GM18873 (cell line): Measurements from ENCODE around the gene CACNG8.

Experiments used
- ATAC-seq: cut with Tn5 transposase; IDR thresholded peaks from one replicate; pipeline ENCODE4 v1.9.1; 2021; ENCODE audit warnings: mild to moderate bottlenecking, moderate library complexity, moderate number of reproducible peaks; ENCODE audit not compliant: unreplicated experiment, low FRiP score

CACNG8 gene

DNA sequence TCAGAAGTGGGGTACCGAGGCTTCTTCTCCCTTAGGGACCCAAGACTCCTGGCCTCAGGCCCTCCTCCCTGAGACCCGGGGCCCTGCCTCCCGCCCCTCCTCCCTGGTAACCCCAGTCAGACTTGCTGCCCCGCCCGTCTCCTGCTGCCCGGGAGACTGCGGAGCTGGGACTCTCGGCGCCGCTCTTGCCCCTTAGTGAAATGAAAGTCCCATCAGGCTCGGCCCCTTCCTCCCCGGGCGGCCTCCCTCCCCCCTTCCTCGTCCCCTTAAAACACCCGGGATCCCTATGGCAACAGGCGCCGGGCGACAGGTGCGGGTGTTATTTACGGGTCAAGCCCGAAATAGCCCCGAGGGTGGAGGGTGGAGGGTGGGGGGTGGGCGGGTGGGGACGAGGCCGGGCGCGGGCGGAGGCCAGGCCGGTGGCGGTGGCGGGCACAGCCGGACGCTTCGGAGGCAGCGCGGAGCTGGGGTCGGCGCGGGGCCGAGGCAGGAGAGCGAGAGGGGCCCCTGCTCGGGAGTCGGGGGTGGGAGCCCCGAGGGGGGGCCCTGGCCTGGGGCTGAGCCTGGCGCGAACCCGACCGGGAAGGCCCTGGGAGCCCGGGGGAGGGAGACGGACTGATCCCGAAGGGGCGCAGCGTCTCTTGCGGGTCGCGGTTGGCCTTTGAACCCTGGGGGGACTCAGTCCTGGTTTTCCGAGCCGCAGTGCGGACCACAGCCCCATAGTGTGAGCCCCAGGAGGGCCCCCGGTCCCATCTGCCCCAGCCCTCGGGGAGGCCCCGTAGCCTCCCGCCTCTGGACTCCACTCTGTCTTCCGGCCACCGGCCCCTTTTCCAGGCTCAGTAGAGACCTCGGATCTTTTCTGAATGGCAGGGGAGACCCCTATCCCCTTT is 28.7 kb downstream of the CACNG8 start, which contains the start of gene CACNG6:
Gene CACNG6 (plus strand): TSS at position 414 of the 890 bp plus-strand sequence. CDS start 1,241 bp downstream, outside the sequence.
- no peak for ATAC-seq

DNA sequence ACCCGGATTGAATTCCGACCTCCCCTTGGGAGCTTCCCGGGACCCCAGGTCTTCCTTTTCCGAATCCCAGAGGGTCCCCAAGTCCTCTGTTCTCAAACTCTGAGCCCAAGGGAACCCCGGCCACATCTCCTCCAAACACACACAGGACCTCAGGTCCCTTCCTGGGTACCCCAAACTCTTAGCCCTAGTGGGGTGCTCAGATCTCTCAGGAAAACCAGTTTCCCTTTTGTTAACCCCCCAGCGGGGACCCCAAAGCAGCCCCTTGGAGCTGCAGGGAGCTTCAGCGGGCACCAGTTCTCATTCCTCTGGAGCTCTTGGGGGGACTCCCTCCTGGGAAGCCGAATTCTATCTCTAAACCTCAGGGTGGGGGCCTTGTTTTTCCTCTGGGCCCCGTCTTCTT is 29.5 kb downstream of the CACNG8 start:
- ATAC-seq: no peak

DNA sequence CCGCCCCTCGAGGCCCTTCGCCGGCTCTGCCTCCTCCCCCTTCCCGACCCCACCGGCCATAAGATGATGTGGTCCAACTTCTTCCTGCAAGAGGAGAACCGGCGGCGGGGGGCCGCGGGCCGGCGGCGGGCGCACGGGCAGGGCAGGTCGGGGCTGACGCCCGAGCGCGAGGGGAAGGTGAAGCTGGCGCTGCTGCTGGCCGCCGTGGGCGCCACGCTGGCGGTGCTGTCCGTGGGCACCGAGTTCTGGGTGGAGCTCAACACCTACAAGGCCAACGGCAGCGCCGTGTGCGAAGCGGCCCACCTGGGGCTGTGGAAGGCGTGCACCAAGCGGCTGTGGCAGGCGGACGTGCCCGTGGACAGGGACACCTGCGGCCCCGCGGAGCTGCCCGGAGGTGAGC is 30.1 kb downstream of the CACNG8 start:
- ATAC-seq: no peak

DNA sequence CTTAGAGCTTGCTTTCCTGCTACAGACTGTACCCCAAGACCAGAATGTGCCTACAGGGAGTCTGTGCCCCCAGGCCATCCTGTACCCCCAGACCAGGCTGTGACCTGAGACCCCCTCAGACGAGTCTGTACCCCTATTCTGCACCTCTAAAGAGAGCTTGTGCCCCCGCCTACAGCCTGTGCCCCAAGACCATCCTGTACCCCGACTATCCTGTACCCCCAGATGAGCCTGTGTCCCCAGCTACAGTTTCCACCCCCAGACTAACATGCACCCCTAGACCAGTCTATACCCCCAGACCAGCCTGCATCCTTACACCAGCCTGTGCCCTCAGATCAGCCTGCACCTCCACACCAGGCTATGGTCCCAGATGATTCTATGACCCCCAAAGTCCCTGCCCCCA is 30.7 kb downstream of the CACNG8 start:
- no peak for ATAC-seq

DNA sequence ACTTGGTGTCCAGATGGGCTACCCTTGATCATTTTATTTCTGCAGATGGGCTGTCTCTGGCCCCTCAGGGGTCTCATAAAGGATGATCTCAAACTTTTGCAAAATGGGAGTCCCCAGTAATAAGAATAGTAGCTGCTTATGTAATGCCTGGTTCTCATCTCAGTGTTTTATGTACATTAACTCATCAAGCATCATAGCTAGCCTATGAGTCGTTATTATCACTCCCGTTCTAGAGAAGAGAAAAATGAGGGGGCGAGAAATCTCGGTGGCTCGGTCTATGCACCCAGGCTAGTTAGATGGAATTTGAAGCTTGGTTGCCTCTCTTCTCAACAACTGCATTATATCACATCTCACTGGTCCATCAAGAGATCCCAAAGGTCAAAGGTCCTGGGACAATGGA is 32.1 kb downstream of the CACNG8 start:
- ATAC-seq: no peak

DNA sequence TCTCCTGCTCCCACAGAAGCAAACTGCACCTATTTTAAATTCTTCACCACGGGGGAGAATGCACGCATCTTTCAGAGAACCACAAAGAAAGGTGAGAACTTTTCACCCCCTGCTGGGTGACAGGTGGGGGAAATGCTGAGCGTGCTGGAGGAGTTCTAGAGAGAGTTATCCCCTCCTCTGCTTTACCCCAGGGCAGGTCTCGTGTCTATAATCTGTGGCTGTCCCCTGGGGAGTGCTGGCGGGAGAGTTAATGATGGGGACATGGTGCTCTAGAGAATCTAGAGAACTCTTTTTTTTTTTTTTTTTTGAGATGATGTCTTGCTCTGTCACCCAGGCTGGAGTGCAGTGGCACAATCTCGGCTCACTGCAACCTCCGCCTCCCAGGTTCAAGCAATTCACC is 35.5 kb downstream of the CACNG8 start:
- no peak for ATAC-seq

DNA sequence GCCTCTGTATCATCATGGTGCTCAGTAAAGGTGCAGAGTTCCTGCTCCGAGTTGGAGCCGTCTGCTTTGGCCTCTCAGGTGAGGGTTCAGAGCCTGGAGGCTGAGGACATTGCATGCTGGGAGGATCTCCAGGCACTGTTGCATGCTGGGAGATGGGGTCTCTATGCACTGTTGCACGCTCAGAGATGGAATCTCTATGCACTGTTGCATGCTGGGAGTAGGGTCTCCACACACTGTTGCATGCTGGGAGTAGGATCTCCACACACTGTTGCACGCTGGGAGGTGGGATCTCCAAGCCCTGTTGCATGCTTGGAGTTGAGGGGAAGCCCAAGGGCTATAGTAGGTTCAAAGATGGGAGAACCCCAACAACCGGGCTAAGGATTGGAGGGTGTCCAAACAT is 37.0 kb downstream of the CACNG8 start:
- ATAC-seq: no peak

DNA sequence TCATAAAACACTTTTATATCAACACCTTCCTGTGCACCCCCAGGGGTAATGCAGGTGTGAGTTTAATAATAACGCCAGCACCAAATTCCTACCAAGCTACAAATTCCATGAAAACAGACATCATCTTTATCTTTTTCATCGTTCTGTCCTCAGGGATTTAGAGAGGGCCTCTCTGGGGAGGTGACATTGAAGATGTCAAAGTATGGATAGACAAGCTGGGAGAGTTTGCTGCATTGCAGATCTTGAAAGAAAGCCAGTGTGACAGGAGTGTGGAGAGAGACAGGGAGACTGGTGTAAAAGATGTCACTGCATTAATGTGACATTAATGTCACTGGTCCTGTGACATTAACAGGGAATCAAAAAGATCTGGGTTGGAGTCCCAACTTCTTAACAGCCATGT is 38.8 kb downstream of the CACNG8 start:
- no peak for ATAC-seq

DNA sequence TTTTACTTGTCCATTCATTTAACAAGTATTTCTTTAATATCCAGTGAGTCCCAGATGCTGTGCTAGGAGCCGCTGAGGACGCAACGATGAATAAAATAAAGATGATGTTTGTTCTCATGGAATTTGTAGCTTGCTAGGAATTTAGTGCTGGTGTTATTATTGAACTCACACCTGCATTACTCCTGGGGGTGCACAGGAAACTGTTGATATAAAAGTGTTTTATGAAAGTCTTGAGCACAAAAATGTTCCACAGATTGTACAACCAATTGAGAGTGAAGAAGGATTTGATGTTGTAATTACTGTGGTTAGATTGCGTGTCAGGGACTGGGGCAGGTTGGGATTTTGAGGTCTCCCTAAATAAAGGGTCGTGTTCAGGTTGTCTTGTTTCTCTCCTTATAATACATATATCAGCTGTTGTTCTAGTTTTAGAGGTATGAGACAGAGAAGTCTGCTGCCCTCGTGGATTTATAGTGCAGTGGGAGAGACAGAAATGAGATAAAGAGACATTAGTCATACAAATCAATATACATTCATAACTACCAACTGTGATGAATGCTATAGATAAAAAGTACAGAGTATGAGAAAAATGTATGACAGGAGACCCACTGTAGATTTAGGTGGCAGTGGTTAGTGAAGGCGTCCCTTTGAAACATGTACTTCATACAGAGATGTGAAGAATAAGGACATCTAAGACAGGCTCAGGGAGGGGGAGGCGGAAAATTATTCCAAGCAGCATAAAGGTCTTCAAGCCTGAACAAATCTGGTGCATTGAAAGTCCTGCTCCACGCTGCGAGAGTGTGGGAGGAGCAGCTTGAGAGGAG is 40.0 kb downstream of the CACNG8 start:
- ATAC-seq: no peak

DNA sequence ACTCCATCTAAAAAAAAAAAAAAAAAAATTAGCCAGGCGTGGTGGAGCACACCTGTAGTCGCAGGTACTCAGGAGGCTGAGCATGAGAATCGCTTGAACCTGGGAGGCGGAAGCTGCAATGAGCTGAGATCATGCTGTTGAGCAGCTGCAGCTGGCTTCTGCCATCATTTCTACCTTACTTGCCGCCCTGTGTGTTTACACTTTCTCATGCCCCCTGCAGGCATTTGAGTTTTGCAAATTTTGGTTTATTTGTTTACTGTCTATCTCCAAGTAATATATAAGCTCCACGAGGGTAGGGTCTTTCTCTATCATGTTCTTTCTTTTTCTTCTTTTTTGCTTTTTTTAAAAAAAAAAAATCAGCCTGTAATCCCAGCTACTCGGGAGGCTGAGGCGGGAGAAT is 46.7 kb downstream of the CACNG8 start:
- ATAC-seq: no peak

DNA sequence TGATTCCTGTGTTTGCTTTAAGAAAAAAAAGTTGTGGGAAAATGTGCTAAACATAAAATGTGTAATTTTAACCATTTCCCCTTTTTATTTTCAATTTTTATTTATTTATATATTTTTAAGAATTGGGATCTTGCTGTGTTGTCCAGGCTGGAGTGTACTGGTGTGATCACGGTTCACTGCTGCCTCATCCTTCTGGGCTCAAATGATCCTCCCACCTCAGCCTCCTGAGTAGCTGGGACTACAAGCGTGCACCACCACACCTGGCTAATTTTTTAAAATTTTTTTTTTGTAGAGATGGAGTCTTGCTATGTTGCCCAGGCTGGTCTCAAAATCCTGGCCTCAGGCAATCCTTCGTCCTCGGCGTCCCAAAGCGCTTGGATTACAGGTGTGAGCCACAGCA is 47.7 kb downstream of the CACNG8 start:
- ATAC-seq: no peak

DNA sequence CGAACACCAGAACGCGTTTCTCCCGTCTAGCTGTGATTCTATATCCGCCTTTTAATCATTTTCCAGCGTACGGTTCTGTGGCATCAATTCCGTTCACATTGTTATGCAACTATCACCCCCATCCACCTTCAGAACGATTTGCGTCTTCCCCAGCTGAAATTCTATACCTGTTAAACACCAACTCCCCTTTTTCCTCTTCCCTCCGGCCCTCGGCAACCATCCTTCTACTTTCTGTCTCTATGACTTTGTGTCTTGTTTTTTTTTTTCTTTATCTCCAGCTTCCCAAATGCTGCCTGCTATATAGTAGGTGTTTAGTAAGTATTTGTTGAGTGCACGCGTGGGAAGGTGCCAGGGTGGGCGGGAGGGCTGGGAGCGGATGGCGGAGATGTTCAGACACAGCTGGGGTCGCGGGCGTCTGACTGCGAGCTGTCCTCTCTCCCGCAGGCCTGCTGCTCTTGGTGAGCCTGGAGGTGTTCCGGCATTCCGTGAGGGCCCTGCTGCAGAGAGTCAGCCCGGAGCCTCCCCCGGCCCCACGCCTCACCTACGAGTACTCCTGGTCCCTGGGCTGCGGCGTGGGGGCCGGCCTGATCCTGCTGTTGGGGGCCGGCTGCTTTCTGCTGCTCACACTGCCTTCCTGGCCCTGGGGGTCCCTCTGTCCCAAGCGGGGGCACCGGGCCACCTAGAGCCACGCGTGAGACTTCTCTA is 48.9 kb downstream of the CACNG8 start:
- ATAC-seq: no peak

DNA sequence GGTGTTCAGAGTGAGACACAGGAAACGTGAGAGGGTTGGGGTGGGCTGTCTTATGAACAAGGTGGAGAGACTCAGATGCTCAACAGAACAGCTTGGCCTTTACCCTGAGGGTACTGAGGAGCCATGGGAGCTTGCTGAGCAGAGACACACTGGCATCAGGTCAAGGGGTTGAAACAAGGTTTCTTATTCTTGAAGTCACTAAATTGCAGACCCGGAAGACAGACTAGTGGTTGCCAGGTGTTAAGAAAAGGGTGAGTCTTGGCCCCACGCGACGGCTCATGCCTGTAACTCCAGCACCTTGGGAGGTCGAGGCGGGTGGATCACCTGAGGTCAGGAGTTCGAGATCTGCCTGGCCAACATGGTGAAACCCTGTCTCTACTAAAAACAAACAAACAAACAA is 51.1 kb downstream of the CACNG8 start:
- no peak for ATAC-seq

DNA sequence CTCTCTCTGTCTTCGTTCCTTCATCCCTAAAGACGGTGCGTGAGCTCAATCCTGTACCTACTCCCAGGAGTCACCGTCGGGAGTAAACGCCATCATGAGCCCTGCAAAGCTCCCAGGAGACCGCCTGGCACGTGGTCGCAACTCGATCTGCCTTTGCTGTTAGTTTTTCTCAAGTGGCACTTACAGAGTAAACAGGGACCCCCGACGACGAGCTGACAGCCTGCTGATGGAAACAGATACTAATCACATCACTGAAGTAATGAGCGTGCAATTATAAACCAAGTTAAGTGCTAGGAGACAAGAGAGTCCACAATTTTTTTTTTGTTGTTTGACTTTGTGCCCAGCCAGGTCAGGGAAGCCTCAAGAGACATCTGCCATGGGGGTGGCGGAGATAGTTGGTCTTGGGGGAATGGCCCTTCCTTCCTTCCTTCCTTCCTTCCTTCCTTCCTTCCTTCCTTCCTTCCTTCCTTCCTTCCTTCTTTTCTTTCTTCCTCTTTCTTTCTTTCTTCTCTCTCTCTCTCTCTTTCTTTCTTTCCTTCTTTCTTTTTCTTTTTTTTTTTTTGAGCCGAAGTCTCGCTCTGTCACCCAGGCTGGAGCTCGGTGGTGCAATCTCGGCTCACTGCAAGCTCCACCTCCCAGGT is 52.3 kb downstream of the CACNG8 start:
- ATAC-seq: no peak

DNA sequence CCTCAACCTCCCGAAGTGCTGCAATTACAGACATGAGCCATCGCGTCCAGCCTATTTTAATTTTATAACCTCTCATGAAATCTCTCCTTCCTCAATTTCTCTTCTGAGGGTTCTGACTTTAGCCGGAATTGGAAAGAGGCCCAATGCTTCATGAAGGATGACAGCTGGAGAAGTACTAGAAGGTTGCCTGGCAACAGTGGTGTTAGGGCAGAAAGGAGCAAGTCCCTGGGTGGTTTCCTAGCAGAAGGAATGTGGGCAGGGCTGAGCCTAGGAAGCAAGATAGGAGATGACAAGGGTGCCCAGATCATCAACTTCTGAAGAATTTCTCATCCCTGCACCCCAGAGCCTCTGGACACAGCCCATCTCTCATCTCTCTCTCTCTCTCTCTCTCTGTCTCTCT is 54.5 kb downstream of the CACNG8 start:
- no peak for ATAC-seq

DNA sequence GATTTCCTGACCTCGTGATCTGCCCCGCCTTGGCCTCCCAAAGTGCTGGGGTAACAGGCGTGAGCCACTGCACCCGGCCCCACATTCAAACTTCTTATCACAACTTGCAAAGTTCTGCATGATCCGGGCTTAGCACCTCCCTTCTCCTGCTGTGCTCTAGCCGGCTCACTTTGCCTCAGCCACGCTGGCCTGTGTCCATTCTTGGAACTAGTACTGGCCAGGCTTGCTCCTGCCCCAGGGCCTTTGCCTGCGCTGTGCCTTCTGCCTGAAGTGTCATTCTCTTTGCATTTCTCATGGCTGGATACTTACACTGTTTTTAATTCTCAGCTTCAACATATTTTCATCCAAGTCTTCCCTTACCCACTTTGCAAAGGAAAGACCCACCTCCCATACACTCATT is 58.6 kb downstream of the CACNG8 start:
- no peak for ATAC-seq

DNA sequence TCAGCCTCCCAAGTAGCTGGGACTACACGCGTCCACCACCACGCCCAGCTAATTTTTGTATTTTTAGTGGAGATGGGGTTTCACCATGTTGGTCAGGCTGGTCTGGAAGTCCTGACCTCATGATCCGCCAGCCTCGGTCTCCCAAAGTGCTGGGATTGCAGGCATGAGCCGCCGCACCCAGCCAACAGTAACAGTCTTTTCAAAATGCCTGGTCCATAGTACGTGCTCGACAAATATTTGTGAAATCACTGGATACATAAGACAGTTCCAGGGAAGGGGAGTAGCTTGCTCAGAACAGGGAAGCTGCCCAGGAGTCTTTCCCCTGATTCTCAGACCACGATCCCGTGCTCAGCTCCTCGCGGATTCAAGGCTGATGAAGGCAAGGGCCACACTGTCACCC is 59.2 kb downstream of the CACNG8 start:
- ATAC-seq: no peak

DNA sequence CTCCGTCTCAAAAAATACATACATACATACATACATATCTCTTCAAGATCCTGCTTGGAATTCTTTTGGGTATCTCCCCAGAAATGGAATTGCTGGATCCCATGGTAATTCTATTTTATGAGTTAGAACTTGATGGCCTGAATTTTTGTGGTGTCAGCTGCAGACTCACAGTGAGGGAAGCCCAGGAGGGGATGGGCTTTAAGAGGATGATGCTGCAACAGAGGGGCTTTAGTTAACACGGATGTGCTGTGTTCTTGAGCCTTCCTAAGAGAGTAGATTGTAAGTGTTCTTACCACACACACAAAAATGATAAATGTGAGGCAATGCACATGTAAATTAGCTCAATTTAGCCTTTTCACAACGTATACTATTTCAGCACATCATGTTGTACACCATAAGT is 60.5 kb downstream of the CACNG8 start:
- ATAC-seq: no peak

DNA sequence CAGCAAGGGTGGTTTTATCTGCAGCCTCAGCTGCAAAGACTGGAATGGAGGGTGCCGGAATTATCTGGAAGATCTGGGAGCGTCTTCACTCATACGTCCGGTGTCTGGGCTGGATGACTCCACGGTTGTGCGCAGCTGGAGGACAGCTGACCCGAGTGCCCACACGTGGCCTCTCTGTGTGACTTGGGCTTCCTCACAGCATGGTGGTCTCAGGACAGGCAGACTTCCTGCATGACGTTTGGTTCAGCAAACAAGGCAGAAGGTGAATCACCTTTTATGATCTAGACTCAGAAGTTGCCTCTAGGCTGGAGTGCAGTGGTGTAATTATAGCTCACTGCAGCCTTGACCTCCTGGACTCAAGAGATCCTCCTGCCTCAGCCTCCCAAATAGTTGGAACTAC is 61.9 kb downstream of the CACNG8 start:
- no peak for ATAC-seq

DNA sequence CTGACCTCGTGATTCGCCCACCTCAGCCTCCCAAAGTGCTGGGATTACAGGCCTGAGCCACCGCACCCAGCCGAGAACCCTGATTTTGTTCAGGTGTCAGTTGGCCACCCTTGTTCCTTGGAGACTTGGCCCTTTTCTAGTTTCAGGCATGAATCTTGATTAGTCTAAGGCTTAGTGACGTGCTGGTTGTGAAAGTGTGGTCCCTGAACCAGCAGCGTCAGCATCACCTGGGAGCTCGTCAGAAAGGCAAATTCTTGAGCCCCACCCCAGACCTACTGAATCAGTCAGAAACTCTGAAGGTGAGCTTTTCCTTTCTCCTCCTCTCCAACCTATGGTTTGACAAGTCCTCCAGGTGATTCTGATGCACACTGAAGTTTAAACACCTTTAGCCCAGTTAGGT is 63.9 kb downstream of the CACNG8 start:
- no peak for ATAC-seq

DNA sequence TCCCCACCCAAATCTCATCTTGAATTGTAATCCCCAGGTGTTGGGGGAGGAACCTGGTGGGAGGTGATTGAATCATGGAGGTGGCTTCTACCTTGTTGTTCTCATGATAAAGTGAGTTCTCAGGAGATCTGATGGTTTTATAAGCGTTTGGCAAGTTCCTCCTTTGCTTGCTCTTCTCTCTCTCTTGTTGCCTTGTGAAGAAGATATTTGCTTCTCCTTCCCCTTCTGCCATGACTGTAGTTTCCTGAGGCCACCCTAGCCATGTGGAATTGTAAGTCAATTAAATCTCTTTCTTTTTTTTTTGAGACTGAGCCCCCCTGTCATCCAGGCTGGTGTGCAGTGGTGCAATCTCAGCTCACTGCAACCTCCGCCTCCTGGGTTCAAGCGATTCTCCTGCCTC is 66.6 kb downstream of the CACNG8 start:
- ATAC-seq: no peak
